Osteoblast (primary cell): ENCODE results near the gene FHIT. TPM values are rescaled to one million over a fixed set of nuclear protein-coding genes. Genes with fewer than 3 reads are reported as not detected.
A peak's percentile ranks its signal among the peaks of the same experiment; 100 is the strongest.

Source experiments
- DNase-seq: peaks from one replicate; pipeline ENCODE4 v3.0.0; 2011; ENCODE audit warnings: low spot score, mixed read lengths; ENCODE audit not compliant: insufficient read length; ENCODE audit errors: missing footprints
- H2AFZ ChIP-seq: 2 replicates; pipeline ENCODE4 v1.6.0; 2011; ENCODE audit warnings: mild to moderate bottlenecking, low read length
- H3K27ac ChIP-seq: 2 replicates; pipeline ENCODE4 v1.5.1; 2011; ENCODE audit warnings: mild to moderate bottlenecking, low read depth, low read length, moderate library complexity
- H3K27me3 ChIP-seq: 2 replicates; pipeline ENCODE4 v1.6.0; 2012; ENCODE audit warnings: mild to moderate bottlenecking, control low read depth, inconsistent platforms, low read length, moderate library complexity; ENCODE audit not compliant: insufficient read depth
- H3K36me3 ChIP-seq: 2 replicates; pipeline ENCODE4 v1.5.1; 2011; ENCODE audit warnings: mild to moderate bottlenecking, low read length, control low read depth, moderate library complexity; ENCODE audit not compliant: insufficient read depth
- H3K4me1 ChIP-seq: 2 replicates; pipeline ENCODE4 v1.5.1; 2011; ENCODE audit warnings: mild to moderate bottlenecking, low read length, control low read depth, moderate library complexity; ENCODE audit not compliant: insufficient read depth
- H3K4me2 ChIP-seq: 2 replicates; pipeline ENCODE4 v1.6.0; 2011; ENCODE audit warnings: mild to moderate bottlenecking, low read length; ENCODE audit not compliant: insufficient read depth
- H3K4me3 ChIP-seq: fragments of 200-600 bp; sonication (generic); 3 replicates; pipeline ENCODE4 v1.5.1; 2012; ENCODE audit warnings: mild to moderate bottlenecking, low read length, inconsistent platforms; ENCODE audit not compliant: insufficient read depth
- H3K79me2 ChIP-seq: 2 replicates; pipeline ENCODE4 v1.6.0; 2012; ENCODE audit warnings: mild to moderate bottlenecking, low read length, control low read depth, inconsistent platforms; ENCODE audit not compliant: insufficient read depth
- H3K9me3 ChIP-seq: 2 replicates; pipeline ENCODE4 v1.5.1; 2011; ENCODE audit warnings: low read depth, low read length, control low read depth
- H4K20me1 ChIP-seq: 2 replicates; pipeline ENCODE4 v1.6.0; 2012; ENCODE audit warnings: mild to moderate bottlenecking, low read length, control low read depth; ENCODE audit not compliant: insufficient read depth
- CTCF ChIP-seq: IDR thresholded peaks from 2 replicates; pipeline ENCODE4 v1.5.1; 2011; ENCODE audit warnings: mild to moderate bottlenecking, low read depth, low read length, moderate library complexity; ENCODE audit errors: extremely low read depth
- total RNA-seq: library from RNA; depleted of rRNA; stranded (reverse); fragments of >200 nt; gene quantifications from 2 replicates; pipeline ENCODE4 v1.2.3, GENCODE V29; 2012

The FHIT gene
- total RNA-seq, 1 donor, result 3.3 TPM

GRCh38 chr3:60573494-60573893, 677.8 kb downstream of the FHIT start:
- Histone ChIP-seq H3K4me1 (no peaks in the 10 kb centered on the region), H3K9me3 (no peaks in the 10 kb centered on the region), H3K27ac (no peak overlapping the region), H3K27me3 (no peaks in the 10 kb centered on the region), H2AFZ (peak overlapping the region; percentile 51), H3K36me3 (no peaks in the 10 kb centered on the region), H3K79me2 (no peaks in the 10 kb centered on the region), H3K4me2 (peak overlapping the region; percentile 67), H4K20me1 (no peaks in the 10 kb centered on the region), H3K4me3 (peak overlapping the region; percentile 36)
- no peak for DNase-seq
- no peak for TF ChIP-seq CTCF

GRCh38 chr3:60571511-60571910, 679.7 kb downstream of the FHIT start:
- Histone ChIP-seq H4K20me1 (no peaks in the 10 kb centered on the region), H3K79me2 (no peaks in the 10 kb centered on the region), H3K4me2 (no peak overlapping the region), H3K27me3 (no peaks in the 10 kb centered on the region), H3K9me3 (no peaks in the 10 kb centered on the region), H2AFZ (no peak overlapping the region), H3K4me1 (no peaks in the 10 kb centered on the region), H3K36me3 (no peaks in the 10 kb centered on the region), H3K4me3 (no peak overlapping the region), H3K27ac (no peak overlapping the region)
- no peak for TF ChIP-seq CTCF
- no peak for DNase-seq

- Histone ChIP-seq H3K27me3 (no peaks in the 10 kb centered on the region), H4K20me1 (no peaks in the 10 kb centered on the region), H3K4me3 (no peak overlapping the region), H3K4me1 (no peaks in the 10 kb centered on the region), H3K36me3 (no peaks in the 10 kb centered on the region), H3K9me3 (no peaks in the 10 kb centered on the region), H3K4me2 (no peak overlapping the region), H3K27ac (no peak overlapping the region), H2AFZ (no peak overlapping the region), H3K79me2 (no peaks in the 10 kb centered on the region)
- no peak for TF ChIP-seq CTCF
- DNase-seq, result no peak
Measured at GRCh38 chr3:60557122-60557521, 694.1 kb downstream of the FHIT start.

- Histone ChIP-seq H3K4me3 (no peak overlapping the region), H3K4me2 (no peak overlapping the region), H4K20me1 (no peaks in the 10 kb centered on the region), H2AFZ (no peak overlapping the region), H3K27me3 (no peaks in the 10 kb centered on the region), H3K9me3 (no peaks in the 10 kb centered on the region), H3K79me2 (no peaks in the 10 kb centered on the region), H3K27ac (no peak overlapping the region), H3K4me1 (no peaks in the 10 kb centered on the region), H3K36me3 (no peaks in the 10 kb centered on the region)
- no peak for TF ChIP-seq CTCF
- DNase-seq, result peak; percentile 72
Measured at GRCh38 chr3:60555686-60556354, 695.4 kb downstream of the FHIT start.
